ENCODE measurements around the gene PHRF1.

- TF ChIP-seq MAX (IDR thresholded peaks at IDR 0.05): no peak
- no peak for TF ChIP-seq REST (IDR thresholded peaks at IDR 0.05; ENCODE audit: low read depth)
- no peak for TF ChIP-seq YY1 (IDR thresholded peaks at IDR 0.05; ENCODE audit: extremely low read depth, insufficient replicate concordance, low read depth, low read length)
- TF ChIP-seq CTCF (IDR thresholded peaks at IDR 0.05 in 2 of 3, conservative IDR thresholded peaks at IDR 0.05 in 1 of 3; ENCODE audit: borderline replicate concordance in 1 of 3, insufficient read depth in 1 of 3, low read depth in 2 of 3, low read length in 2 of 3): no peak
- TF ChIP-seq POLR2A (IDR thresholded peaks at IDR 0.05; ENCODE audit: borderline replicate concordance, extremely low read depth, insufficient read depth, insufficient read length): no peak
- TF ChIP-seq SRF (IDR thresholded peaks at IDR 0.05; ENCODE audit: low read depth): no peak
- TF ChIP-seq TCF7L2 (IDR thresholded peaks at IDR 0.05; ENCODE audit: borderline replicate concordance, extremely low read depth, insufficient read depth, insufficient read length): no peak
Measured at GRCh38 chr11:531919-532526, 44.2 kb upstream of the PHRF1 start.

Measured in HCT116 (cell line).